GM18502 (cell line): ENCODE measurements around the gene ARL15.
"Not testable (repeated sequence)": the region's sequence is repeated elsewhere in the genome, so short reads cannot be mapped to it uniquely, and the experiment has no call there.

Experiments
- ATAC-seq: cut with Tn5 transposase; IDR thresholded peaks from one replicate; pipeline ENCODE4 v1.9.1; 2021; ENCODE audit warnings: mild to moderate bottlenecking; ENCODE audit not compliant: unreplicated experiment, poor library complexity

The ARL15 gene

GRCh38 chr5:54066433-54066832 is 243.9 kb downstream of the ARL15 start:
- no peak for ATAC-seq

GRCh38 chr5:54063817-54064216 is 246.6 kb downstream of the ARL15 start:
- ATAC-seq, result no peak

GRCh38 chr5:54062958-54063357 is 247.4 kb downstream of the ARL15 start:
- ATAC-seq, result no peak

DNA sequence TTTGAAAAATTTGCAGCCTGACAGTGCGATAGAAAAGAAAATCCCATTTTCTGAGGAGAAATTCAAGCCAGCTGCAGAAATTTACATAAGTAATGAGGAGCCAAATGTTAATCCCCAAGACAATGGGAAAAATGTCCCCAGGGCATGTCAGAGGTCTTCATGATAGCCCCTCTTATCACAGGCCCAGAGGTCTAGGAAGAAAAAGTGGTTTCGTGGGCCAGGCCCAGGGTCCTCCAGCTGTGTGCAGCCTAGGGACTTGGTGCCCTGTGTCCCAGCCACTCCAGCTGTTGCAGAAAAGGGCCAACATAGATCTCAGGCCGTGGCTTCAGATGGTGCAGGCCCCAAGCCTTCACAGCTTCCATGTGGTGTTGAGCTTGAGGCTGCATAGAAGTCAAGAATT is 249.5 kb downstream of the ARL15 start:
- ATAC-seq, result not testable (repeated sequence)

- no peak for ATAC-seq
Measured at GRCh38 chr5:54049963-54050362, 260.4 kb downstream of the ARL15 start.

DNA sequence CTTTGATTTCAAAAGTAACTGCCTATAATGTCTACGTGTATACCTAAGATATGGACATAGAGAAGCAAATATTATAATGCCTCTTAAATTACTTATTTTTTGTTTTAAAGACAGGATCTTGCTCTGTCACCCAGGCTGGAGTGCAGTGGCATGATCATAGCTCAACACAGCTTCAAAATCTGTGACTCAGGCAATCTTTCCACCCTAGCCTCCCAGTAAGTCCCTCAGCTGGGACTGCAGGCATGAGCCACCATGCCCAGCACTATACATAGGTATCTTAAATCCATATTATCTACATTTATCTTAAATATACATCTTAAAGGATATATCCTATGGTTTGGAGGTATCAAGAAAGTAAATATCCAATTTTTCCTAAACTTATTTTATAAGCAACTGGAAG is 261.2 kb downstream of the ARL15 start:
- ATAC-seq, result no peak

GRCh38 chr5:54045077-54045792 is 265.1 kb downstream of the ARL15 start:
- ATAC-seq, result no peak

GRCh38 chr5:54044276-54044675 is 266.1 kb downstream of the ARL15 start:
- not testable (repeated sequence) for ATAC-seq

DNA sequence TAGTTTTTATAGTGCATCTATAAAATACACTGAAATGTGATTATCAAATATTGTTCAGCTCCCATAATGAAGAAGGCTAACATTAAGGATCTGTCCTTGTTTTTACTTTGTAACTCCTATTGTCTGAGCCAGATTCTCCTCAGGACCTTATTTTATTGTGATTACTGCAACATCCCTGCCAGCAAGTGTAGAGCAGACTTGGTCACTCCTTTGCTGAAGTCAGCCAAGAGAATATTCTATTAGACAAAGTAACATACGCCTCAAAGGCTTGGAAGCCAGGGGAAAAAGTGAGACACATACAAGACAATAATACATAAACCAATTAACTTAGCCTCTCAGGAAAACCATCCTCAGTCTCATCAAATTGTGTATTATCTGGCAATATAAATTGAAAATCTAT is 269.6 kb downstream of the ARL15 start:
- no peak for ATAC-seq

- no peak for ATAC-seq
Measured at GRCh38 chr5:54040018-54040417, 270.4 kb downstream of the ARL15 start.

GRCh38 chr5:54037205-54037604 is 273.2 kb downstream of the ARL15 start:
- ATAC-seq, result no peak

- no peak for ATAC-seq
Measured at GRCh38 chr5:54030981-54031380, 279.4 kb downstream of the ARL15 start.

GRCh38 chr5:54024466-54024865 is 285.9 kb downstream of the ARL15 start:
- no peak for ATAC-seq

- ATAC-seq, result no peak
Measured at GRCh38 chr5:54022223-54022622, 288.1 kb downstream of the ARL15 start.

DNA sequence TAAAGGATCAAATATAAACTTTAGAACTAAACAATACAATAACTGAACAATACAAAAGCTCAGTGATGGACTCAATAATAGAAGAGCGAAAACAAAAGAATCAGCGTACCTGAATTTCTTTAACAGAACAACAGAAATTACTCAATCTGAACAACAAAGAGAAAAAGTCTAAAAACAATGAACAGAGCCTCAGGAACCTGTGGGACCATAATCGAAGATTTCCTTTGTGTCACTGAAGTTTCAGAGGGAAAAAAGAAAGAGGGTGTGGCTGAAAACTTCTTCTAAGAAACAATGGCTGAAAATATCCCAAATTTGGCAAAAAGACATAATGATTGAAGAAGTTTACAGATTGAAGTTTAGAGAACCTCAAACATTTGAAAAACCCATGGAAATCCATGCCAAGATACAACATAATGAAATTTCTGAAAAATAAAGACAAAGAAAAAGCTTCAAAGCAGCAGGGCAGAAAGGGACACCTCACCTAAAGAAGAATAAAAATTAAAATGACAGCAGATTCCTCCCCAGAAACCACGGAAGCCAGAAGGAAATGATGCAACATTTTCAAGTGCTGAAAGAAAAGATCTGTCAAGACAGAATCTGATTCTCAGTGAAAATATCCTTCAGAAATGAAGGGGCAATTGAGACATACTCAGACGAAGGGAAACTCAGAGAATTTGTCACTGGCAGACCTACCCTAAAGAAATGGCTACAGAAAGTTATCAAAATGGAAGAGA is 288.8 kb downstream of the ARL15 start:
- ATAC-seq, result no peak

- ATAC-seq, result no peak
Measured at GRCh38 chr5:54018438-54018837, 291.9 kb downstream of the ARL15 start.

- no peak for ATAC-seq
Measured at GRCh38 chr5:54017580-54017979, 292.8 kb downstream of the ARL15 start.

- no peak for ATAC-seq
Measured at GRCh38 chr5:54013556-54014194, 296.7 kb downstream of the ARL15 start.

GRCh38 chr5:54009828-54010227 is 300.5 kb downstream of the ARL15 start:
- no peak for ATAC-seq

DNA sequence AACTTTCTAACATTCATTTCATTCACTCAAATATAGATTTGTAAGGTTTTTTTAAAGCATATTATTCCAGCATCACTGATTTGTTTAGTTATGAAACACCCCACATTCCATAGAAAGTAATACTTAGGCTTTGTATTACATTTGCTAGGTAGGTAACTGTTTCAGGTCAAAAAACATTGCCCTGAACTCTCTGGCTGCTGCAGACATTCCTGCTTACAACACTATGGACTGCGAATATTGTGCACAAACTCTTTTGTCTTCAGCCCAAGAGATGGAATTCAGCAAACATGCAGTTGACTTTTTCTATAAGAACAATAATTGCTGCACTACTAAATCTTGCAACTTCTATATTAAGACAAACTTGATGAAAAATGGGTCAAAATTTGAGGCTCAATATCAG is 301.0 kb downstream of the ARL15 start:
- ATAC-seq, result no peak
